ENCODE results near the gene MBD5.

MBD5 gene

GRCh38 chr2:148362144-148362796 lies 341.4 kb downstream of the MBD5 start:
- no peak for TF ChIP-seq CTCF (IDR thresholded peaks at IDR 0.05; ENCODE audit: control insufficient read depth, extremely low read depth, insufficient read depth)
- H3K4me3 ChIP-seq (ENCODE audit: low read depth, low read length) = no peak overlapping the region
- no peak for DNase-seq (ENCODE audit: low read depth)

GRCh38 chr2:148375214-148375613 lies 354.3 kb downstream of the MBD5 start:
- no peak for TF ChIP-seq CTCF (IDR thresholded peaks at IDR 0.05; ENCODE audit: control insufficient read depth, extremely low read depth, insufficient read depth)
- DNase-seq (ENCODE audit: low read depth) = no peak
- no peak overlapping the region for H3K4me3 ChIP-seq (ENCODE audit: low read depth, low read length)

GRCh38 chr2:148391324-148391723 lies 370.4 kb downstream of the MBD5 start:
- H3K4me3 ChIP-seq (ENCODE audit: low read depth, low read length) = no peak overlapping the region
- DNase-seq (ENCODE audit: low read depth) = no peak
- TF ChIP-seq CTCF (IDR thresholded peaks at IDR 0.05; ENCODE audit: control insufficient read depth, extremely low read depth, insufficient read depth) = no peak

GRCh38 chr2:148402786-148403185 lies 381.9 kb downstream of the MBD5 start:
- no peak for TF ChIP-seq CTCF (IDR thresholded peaks at IDR 0.05; ENCODE audit: control insufficient read depth, extremely low read depth, insufficient read depth)
- no peak for DNase-seq (ENCODE audit: low read depth)
- H3K4me3 ChIP-seq (ENCODE audit: low read depth, low read length) = no peak overlapping the region

- no peak for DNase-seq (ENCODE audit: low read depth)
- no peak overlapping the region for H3K4me3 ChIP-seq (ENCODE audit: low read depth, low read length)
- TF ChIP-seq CTCF (IDR thresholded peaks at IDR 0.05; ENCODE audit: control insufficient read depth, extremely low read depth, insufficient read depth) = no peak
These were observed 390.0 kb downstream of the MBD5 start for GRCh38 chr2:148410899-148411298.

DNA sequence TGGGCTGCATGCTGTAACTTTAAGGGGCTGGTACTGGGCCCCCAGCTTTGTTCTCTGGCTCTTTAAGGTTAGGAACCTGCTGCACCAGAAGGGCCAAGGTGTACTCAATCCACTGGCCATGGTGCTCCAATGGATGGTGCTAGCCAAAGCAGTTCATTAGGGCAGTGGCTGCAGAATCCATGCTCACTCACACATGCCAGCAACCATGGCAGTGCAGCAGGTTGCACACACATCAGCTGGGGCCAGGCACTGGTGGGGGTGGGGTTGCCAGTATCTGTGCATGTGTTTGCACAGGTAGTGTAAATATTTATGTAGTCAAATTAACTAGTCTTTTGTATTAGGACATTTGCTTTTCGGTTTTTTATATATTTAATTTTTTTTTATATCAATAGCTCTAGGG lies 395.4 kb downstream of the MBD5 start:
- no peak overlapping the region for H3K4me3 ChIP-seq (ENCODE audit: low read depth, low read length)
- no peak for TF ChIP-seq CTCF (IDR thresholded peaks at IDR 0.05; ENCODE audit: control insufficient read depth, extremely low read depth, insufficient read depth)
- no peak for DNase-seq (ENCODE audit: low read depth)

- no peak for DNase-seq (ENCODE audit: low read depth)
These were observed 409.2 kb downstream of the MBD5 start for GRCh38 chr2:148430101-148430500.

More at GRCh38 chr2:148430101-148430500, 409.2 kb downstream of the MBD5 start:
- H3K4me3 ChIP-seq (ENCODE audit: low read depth, low read length) = no peak overlapping the region
- TF ChIP-seq CTCF (IDR thresholded peaks at IDR 0.05; ENCODE audit: control insufficient read depth, extremely low read depth, insufficient read depth) = no peak

Data from LNCaP clone FGC (cell line).